Subcutaneous adipose tissue (tissue), 4 donors: ENCODE results near the gene EIF2AK3. TPM values are rescaled to one million over a fixed set of nuclear protein-coding genes. Genes with fewer than 3 reads are reported as not detected.

Source experiments
- total RNA-seq, 4 donors: library from RNA; depleted of rRNA; stranded (reverse); fragments of >200 nt; gene quantifications; one replicate each; pipeline ENCODE4 v1.1.0, GENCODE V29; 2016
- TF ChIP-seq, protein P1 (sequence below): fragments of 450-650 bp; IDR thresholded peaks from one replicate; pipeline ENCODE4 v1.5.1; 2016; ENCODE audit warnings: low read depth, mild to moderate bottlenecking, control low read depth, antibody characterized with exemption, moderate library complexity

Gene EIF2AK3
- total RNA-seq, 4 donors from 2014 or later, result 15.6 to 46.3 (median 21.3) TPM

DNA sequence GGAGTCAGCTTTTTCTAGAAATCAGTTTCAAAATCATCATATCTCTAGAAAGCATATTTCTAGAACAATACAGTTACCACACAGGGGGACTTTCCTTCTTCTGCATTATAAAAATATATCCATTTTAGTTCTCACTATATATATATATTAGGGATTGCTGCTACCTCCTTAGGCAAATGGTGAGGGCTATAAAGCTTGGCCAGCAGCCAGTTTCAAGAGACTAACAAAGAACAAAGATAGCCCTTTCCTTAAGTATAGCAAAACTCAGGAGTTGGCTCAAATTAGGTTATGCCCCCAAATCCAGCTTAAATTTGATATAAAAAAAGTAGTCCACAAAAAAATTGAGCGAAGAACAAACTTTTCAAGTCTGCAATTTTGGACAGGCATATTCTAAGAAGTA is 70.0 kb downstream of the EIF2AK3 start:
- TF ChIP-seq, protein P1, sequence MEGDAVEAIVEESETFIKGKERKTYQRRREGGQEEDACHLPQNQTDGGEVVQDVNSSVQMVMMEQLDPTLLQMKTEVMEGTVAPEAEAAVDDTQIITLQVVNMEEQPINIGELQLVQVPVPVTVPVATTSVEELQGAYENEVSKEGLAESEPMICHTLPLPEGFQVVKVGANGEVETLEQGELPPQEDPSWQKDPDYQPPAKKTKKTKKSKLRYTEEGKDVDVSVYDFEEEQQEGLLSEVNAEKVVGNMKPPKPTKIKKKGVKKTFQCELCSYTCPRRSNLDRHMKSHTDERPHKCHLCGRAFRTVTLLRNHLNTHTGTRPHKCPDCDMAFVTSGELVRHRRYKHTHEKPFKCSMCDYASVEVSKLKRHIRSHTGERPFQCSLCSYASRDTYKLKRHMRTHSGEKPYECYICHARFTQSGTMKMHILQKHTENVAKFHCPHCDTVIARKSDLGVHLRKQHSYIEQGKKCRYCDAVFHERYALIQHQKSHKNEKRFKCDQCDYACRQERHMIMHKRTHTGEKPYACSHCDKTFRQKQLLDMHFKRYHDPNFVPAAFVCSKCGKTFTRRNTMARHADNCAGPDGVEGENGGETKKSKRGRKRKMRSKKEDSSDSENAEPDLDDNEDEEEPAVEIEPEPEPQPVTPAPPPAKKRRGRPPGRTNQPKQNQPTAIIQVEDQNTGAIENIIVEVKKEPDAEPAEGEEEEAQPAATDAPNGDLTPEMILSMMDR, result no peak

DNA sequence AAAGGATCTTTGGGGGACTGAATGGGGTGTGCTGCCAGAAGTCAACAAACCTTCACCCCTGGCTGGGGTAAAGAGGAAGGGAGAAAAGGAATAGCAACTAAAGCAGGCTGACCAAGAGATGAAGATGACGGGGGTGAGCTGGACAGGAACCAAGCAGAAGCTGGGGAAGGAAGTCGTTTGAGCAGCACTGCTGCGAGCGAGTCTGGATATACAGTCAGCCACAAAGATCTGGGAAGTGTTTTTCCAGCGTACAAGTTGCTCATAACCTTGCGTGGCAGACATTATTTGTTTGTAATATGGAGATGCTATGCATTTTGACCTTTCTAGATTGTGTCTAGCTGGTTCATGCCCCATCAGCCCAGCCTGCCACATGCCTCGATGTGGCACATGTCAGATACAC is 71.2 kb downstream of the EIF2AK3 start:
- TF ChIP-seq, protein P1, result no peak

DNA sequence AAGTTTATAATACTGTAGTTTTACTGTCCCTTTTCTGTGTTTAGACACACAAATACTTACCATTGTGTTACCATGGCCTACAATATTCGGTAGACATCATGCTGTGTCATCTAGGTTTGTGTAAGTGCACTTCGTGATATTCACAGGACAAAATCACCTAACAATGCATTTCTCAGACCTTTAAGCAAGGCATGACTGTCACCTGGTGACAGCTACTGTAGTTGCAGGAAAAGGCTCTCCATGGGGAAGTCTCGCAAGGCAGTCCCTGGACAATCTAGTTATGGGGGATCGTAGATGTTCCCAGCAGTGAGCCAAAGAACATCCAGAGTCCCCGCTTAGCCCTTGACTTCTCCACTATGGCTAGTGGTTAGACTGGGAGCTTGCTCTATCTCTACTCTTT is 73.1 kb downstream of the EIF2AK3 start:
- TF ChIP-seq, protein P1, result no peak

DNA sequence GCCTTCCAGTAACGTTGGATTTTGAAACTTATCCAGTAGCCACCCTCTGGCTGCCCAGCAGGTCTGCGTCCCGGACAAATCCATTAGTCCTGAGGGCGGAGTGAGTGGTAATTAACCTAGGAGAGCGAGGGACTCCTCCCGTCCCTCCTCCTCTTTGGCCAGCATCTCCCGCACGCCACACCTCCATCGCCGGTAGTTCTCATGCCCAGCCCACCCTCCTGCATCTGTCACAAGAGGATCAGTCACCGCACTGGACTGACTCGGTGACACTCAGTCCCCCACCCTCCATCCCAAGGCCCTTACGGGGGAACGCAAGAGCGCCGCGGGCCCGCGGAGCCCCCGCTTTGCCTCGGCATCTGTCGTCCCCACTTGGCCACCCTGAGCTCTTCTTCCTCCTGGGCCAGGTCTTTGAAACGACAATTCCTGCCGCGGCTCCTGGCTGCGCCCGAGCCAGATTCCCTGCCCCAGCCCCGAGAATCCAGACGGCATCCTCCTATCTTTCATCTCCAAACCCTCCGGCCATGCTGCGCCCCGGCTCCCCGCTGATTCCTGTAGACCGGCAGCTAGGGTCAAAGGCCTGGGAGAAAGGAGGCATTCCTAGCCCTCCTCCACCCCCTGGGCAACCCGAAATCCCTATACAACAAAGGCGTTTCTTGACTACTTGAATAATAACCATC is 77.5 kb downstream of the EIF2AK3 start:
- TF ChIP-seq, protein P1, result no peak

GRCh38 chr2:88545118-88545517 is 82.1 kb downstream of the EIF2AK3 start:
- TF ChIP-seq, protein P1, result no peak

DNA sequence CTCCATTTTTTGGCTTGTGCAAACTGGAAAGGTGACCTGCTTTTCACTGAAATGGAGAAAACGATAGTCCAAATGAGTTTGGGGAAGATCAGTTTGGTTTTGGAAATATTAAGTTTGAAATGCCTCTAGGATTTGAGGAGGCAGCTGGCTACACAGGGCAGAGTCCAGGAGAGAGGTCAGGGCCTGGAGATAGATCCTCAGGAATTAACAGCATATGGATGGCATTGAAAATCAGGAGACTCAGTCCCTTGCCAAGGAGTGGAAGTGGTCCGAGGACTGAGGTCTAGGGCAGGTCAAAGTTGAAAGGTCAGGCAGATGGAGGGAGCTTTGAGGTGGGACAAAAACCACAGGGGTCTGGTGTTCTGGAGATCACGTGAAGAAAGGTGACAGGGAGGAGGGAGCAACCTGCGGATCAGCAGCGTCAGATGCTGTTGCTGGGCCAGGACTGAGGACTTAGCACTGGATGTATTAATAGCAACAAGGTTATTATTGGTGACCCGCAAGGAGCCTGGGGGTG is 83.7 kb downstream of the EIF2AK3 start:
- TF ChIP-seq, protein P1, result no peak

DNA sequence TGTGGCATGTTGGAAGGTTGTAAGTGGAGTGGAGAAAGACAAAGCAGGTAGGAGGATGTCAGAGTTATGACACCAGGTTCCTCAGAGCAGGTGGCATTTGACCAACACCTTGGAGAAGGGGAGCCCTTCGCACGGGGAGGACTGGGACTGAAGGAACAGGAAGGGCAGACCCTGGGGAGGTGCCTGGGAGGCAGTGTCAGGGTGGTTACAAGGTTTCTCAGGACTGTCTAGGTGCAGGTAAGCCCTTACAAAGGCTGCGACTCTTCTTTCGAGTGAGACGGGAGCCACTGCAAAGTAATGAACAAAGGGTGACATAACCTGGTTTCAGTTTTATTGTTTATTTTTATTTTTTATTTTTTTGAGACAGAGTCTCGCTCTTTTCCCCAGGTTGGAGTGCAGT is 84.6 kb downstream of the EIF2AK3 start:
- TF ChIP-seq, protein P1, result no peak
